Endothelial cell of umbilical vein (primary cell): Measurements from ENCODE around the gene CYP4X1.
"Not testable (repeated sequence)": the region's sequence is repeated elsewhere in the genome, so short reads cannot be mapped to it uniquely, and the experiment has no call there.

Source experiments
- CTCF ChIP-seq, 2 donors: IDR thresholded peaks; 1 replicate in 1 of 2; 2 replicates in 1 of 2; pipeline ENCODE4 v1.5.1; 2011; ENCODE audit warnings: low read length in 2 of 2, mild to moderate bottlenecking in 2 of 2, moderate library complexity in 2 of 2, control low read depth in 1 of 2, inconsistent platforms in 1 of 2, low read depth in 1 of 2; ENCODE audit not compliant: insufficient read depth in 1 of 2; ENCODE audit errors: extremely low read depth in 1 of 2
- JUN ChIP-seq: IDR thresholded peaks from 2 replicates; pipeline ENCODE4 v1.6.1; 2011; ENCODE audit warnings: borderline replicate concordance, low read depth; ENCODE audit not compliant: insufficient read length, insufficient read depth
- POLR2AphosphoS5 ChIP-seq: IDR thresholded peaks from 2 replicates; pipeline ENCODE4 v1.6.1; 2012; ENCODE audit warnings: low read depth, mild to moderate bottlenecking, control low read depth, low read length, moderate library complexity; ENCODE audit not compliant: insufficient read depth

- peak in 1 of 2 donors; percentile 25 for TF ChIP-seq CTCF (IDR thresholded peaks at IDR 0.05; ENCODE audit: extremely low read depth in 1 of 2, insufficient read depth in 1 of 2, low read depth in 1 of 2, low read length in 2 of 2)
- TF ChIP-seq JUN, POLR2AphosphoS5: not testable (repeated sequence)
Measured at GRCh38 chr1:47089356-47089755, 65.9 kb downstream of the CYP4X1 start.
